ENCODE results near the gene ORM2. TPM values are rescaled to one million over a fixed set of nuclear protein-coding genes. Genes with fewer than 3 reads are reported as not detected.

ORM2 gene
- total RNA-seq, 1 donor from 2014 or later: not detected

GRCh38 chr9:114314881-114315722, 14.6 kb upstream of the ORM2 start:
- ChIA-PET CTCF (no interaction called here), POLR2A (no interaction called here)
- DNase-seq (peak; percentile 7), ATAC-seq (ENCODE audit: low read depth) (no peak)
- H3K4me3 Mint-ChIP-seq: no peak overlapping the region
- H3K9me3 Mint-ChIP-seq: no peaks in the 10 kb centered on the region
- no peaks in the 10 kb centered on the region for H3K4me1 Mint-ChIP-seq
- peaks cover 6% of the 10 kb centered on the region for H3K27me3 Mint-ChIP-seq
- no peak for TF ChIP-seq CTCF (IDR thresholded peaks at IDR 0.05)
- H3K36me3 Mint-ChIP-seq (ENCODE audit: low read depth): no peaks in the 10 kb centered on the region
- intact Hi-C loops (cut with micrococcal nuclease): no loop called here
- no peak overlapping the region for H3K27ac Mint-ChIP-seq

DNA sequence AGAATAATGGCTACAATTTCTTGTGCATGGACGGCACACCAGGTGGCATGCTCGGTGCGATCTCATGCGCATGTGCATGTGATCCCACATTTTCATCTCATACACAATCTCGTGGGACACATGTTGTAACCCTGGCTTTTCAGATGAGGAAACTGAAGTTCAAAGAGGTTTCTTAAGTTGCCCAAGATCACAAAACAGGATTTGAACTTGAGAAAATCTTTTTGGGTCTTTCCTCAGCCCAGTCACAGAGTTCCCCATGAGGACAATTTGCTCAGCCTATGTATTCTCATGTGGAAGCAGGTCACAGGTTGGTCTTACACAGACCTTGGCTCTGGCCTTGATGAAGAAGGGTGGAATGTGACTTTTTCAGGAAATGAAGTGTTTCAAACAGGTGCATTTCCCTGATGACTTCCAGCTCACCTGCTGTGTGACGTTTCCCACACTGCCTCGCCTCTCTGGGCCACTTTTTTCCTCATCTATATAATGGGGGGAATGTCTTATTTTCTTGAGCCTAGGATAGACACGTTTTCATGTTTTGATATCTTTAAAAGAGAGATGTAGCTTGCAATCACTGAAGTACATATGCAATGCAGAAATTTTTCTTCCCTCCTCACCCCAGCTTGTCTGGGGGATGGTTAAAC, 13.8 kb upstream of the ORM2 start:
- ATAC-seq (ENCODE audit: low read depth): no peak
- ChIA-PET CTCF (no interaction called here), POLR2A (no interaction called here)
- no peak overlapping the region for H3K27ac Mint-ChIP-seq
- H3K4me3 Mint-ChIP-seq: no peak overlapping the region
- H3K4me1 Mint-ChIP-seq: no peaks in the 10 kb centered on the region
- peaks cover 6% of the 10 kb centered on the region for H3K27me3 Mint-ChIP-seq
- no peak for DNase-seq
- H3K36me3 Mint-ChIP-seq (ENCODE audit: low read depth): no peaks in the 10 kb centered on the region
- no peaks in the 10 kb centered on the region for H3K9me3 Mint-ChIP-seq
- no peak for TF ChIP-seq CTCF (IDR thresholded peaks at IDR 0.05)
- intact Hi-C loops (cut with micrococcal nuclease): no loop called here

- H3K36me3 Mint-ChIP-seq (ENCODE audit: low read depth): no peaks in the 10 kb centered on the region
- no peak for TF ChIP-seq CTCF (IDR thresholded peaks at IDR 0.05)
- intact Hi-C loops (cut with micrococcal nuclease): no loop called here
- DNase-seq (no peak), ATAC-seq (ENCODE audit: low read depth) (no peak)
- ChIA-PET POLR2A (no interaction called here), CTCF (no interaction called here)
- H3K27ac Mint-ChIP-seq: no peak overlapping the region
- no peaks in the 10 kb centered on the region for H3K9me3 Mint-ChIP-seq
- H3K4me1 Mint-ChIP-seq: no peaks in the 10 kb centered on the region
- H3K27me3 Mint-ChIP-seq: peaks cover 6% of the 10 kb centered on the region
- no peak overlapping the region for H3K4me3 Mint-ChIP-seq
These were observed 13.0 kb upstream of the ORM2 start for GRCh38 chr9:114316605-114317230.

GRCh38 chr9:114317665-114318357, 11.9 kb upstream of the ORM2 start:
- ATAC-seq (ENCODE audit: low read depth) (no peak), DNase-seq (no peak)
- CTCF ChIA-PET: no interaction called here
- H3K36me3 Mint-ChIP-seq (ENCODE audit: low read depth): no peaks in the 10 kb centered on the region
- POLR2A ChIA-PET: no interaction called here
- no peak for TF ChIP-seq CTCF (IDR thresholded peaks at IDR 0.05)
- H3K27ac Mint-ChIP-seq: no peak overlapping the region
- no peak overlapping the region for H3K4me3 Mint-ChIP-seq
- intact Hi-C loops (cut with micrococcal nuclease): no loop called here
- no peaks in the 10 kb centered on the region for H3K4me1 Mint-ChIP-seq
- H3K27me3 Mint-ChIP-seq: peaks cover 6% of the 10 kb centered on the region
- H3K9me3 Mint-ChIP-seq: no peaks in the 10 kb centered on the region

- TF ChIP-seq CTCF (IDR thresholded peaks at IDR 0.05): no peak
- H3K27me3 Mint-ChIP-seq: peaks cover 6% of the 10 kb centered on the region
- ChIA-PET CTCF (no interaction called here), POLR2A (no interaction called here)
- H3K36me3 Mint-ChIP-seq (ENCODE audit: low read depth): no peaks in the 10 kb centered on the region
- intact Hi-C loops (cut with micrococcal nuclease): no loop called here
- H3K4me1 Mint-ChIP-seq: no peaks in the 10 kb centered on the region
- ATAC-seq (ENCODE audit: low read depth) (no peak), DNase-seq (no peak)
- H3K27ac Mint-ChIP-seq: no peak overlapping the region
- H3K4me3 Mint-ChIP-seq: no peak overlapping the region
- H3K9me3 Mint-ChIP-seq: no peaks in the 10 kb centered on the region
These were observed 11.3 kb upstream of the ORM2 start for GRCh38 chr9:114318416-114318815.
